Limb (tissue), 2 donors: Measurements from ENCODE around the gene IZUMO1R.
"Not testable (repeated sequence)": the region's sequence is repeated elsewhere in the genome, so short reads cannot be mapped to it uniquely, and the experiment has no call there.

Experiments used
- DNase-seq, 2 donors: peaks; one replicate each; pipeline ENCODE4 v3.0.0-alpha.2; 2016; ENCODE audit errors: extremely low spot score in 2 of 2

IZUMO1R gene

GRCh38 chr11:94325681-94326080 is 21.3 kb downstream of the IZUMO1R start:
- no peak for DNase-seq

GRCh38 chr11:94326947-94327346 is 22.6 kb downstream of the IZUMO1R start:
- no peak for DNase-seq

GRCh38 chr11:94328587-94329080 is 24.3 kb downstream of the IZUMO1R start:
- DNase-seq, result no peak

GRCh38 chr11:94329501-94329900 is 25.1 kb downstream of the IZUMO1R start:
- DNase-seq, result no peak

- no peak for DNase-seq
Observed at GRCh38 chr11:94330789-94331188, 26.4 kb downstream of the IZUMO1R start.

GRCh38 chr11:94332814-94333213 is 28.4 kb downstream of the IZUMO1R start:
- no peak for DNase-seq

- no peak for DNase-seq
Observed at GRCh38 chr11:94336033-94336432, 31.7 kb downstream of the IZUMO1R start.

- no peak for DNase-seq
Observed at GRCh38 chr11:94338651-94339050, 34.3 kb downstream of the IZUMO1R start.

GRCh38 chr11:94342250-94342649 is 37.9 kb downstream of the IZUMO1R start:
- no peak for DNase-seq

GRCh38 chr11:94343495-94343894 is 39.1 kb downstream of the IZUMO1R start:
- DNase-seq, result no peak

- not testable (repeated sequence) for DNase-seq
Observed at GRCh38 chr11:94346311-94346710, 41.9 kb downstream of the IZUMO1R start.

- not testable (repeated sequence) for DNase-seq
Observed at GRCh38 chr11:94350850-94351563, 46.6 kb downstream of the IZUMO1R start.
